Measurements from ENCODE around the gene DPF1.

GRCh38 chr19:38268539-38268938 lies 44.5 kb upstream of the DPF1 start:
- TF ChIP-seq POLR2A (IDR thresholded peaks at IDR 0.05) = no peak
- TF ChIP-seq CTCF (IDR thresholded peaks at IDR 0.05) = no peak

Data from adrenal gland (tissue), 5 donors.